ENCODE measurements around the gene ACOT7. TPM values are rescaled to one million over a fixed set of nuclear protein-coding genes. Genes with fewer than 3 reads are reported as not detected.

ACOT7 gene
- total and polyA plus RNA-seq, 2 donors from 2014 or later: 23.0 to 135 TPM

DNA sequence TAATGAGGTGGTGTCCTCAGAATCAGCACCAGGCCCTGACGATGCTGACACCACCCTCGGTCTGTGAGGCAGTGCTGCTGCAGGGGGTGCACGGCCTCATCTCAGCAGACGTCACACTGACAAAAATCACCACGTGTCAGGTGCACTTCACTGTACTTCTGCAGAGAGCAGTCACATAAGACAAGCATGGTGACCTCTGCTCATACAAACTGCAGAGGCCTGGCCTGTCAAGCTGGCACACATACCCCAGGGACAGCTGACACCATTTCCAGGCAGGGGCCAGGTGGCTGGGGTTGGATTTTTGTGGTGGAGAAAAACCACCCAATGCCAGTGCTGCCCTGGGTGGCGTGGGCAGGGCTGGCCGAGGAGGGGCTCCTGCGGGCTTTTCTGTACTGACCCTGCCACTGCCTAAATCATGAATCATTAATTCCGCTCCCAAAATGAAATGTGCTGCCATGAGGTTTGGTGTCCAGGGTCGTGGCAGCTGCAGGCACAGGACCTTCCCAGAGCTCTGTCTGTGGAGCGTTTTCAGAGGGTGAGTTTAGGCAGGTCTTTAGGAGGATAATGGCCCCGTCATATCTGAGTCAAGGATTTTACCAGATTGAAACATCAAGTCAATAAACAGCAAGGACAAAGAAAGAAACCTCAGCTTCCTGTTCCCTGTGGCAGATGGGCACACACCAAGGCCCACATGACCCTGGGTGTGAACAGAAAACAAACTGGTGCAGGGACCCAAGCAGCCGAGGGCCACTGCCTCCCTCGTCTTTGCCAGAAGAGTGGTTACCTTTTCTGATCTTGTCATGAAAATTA, 99.3 kb downstream of the ACOT7 start:
- Histone ChIP-seq H3K4me3 (ENCODE audit: low read length in 3 of 3) (no peak overlapping the region), H3K27me3 (ENCODE audit: control insufficient read depth, insufficient read depth, low read length) (no peaks in the 10 kb centered on the region), H3K9me3 (ENCODE audit: control insufficient read depth in 2 of 3, insufficient read depth in 1 of 3, low read length in 3 of 3) (no peaks in the 10 kb centered on the region), H3K27ac (ENCODE audit: low read depth in 2 of 2, low read length in 2 of 2) (no peak overlapping the region), H3K4me1 (ENCODE audit: control insufficient read depth in 2 of 3, insufficient read depth in 2 of 3, low read depth in 1 of 3, low read length in 3 of 3) (no peaks in the 10 kb centered on the region), H3K9ac (ENCODE audit: low read length in 3 of 3) (no peak overlapping the region), H3K36me3 (ENCODE audit: control insufficient read depth in 2 of 3, insufficient read depth in 3 of 3, low read length in 3 of 3) (peaks cover 0 to 3% (median 0%) of the 10 kb centered on the region in 3 donors)
- intact Hi-C loops (cut with DNase I): no loop called here
- DNase-seq (no peak), FAIRE-seq (no peak)
- TF ChIP-seq, protein P1, sequence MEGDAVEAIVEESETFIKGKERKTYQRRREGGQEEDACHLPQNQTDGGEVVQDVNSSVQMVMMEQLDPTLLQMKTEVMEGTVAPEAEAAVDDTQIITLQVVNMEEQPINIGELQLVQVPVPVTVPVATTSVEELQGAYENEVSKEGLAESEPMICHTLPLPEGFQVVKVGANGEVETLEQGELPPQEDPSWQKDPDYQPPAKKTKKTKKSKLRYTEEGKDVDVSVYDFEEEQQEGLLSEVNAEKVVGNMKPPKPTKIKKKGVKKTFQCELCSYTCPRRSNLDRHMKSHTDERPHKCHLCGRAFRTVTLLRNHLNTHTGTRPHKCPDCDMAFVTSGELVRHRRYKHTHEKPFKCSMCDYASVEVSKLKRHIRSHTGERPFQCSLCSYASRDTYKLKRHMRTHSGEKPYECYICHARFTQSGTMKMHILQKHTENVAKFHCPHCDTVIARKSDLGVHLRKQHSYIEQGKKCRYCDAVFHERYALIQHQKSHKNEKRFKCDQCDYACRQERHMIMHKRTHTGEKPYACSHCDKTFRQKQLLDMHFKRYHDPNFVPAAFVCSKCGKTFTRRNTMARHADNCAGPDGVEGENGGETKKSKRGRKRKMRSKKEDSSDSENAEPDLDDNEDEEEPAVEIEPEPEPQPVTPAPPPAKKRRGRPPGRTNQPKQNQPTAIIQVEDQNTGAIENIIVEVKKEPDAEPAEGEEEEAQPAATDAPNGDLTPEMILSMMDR (IDR thresholded peaks at IDR 0.05; ENCODE audit: borderline replicate concordance, extremely low read depth, insufficient read depth): no peak

DNA sequence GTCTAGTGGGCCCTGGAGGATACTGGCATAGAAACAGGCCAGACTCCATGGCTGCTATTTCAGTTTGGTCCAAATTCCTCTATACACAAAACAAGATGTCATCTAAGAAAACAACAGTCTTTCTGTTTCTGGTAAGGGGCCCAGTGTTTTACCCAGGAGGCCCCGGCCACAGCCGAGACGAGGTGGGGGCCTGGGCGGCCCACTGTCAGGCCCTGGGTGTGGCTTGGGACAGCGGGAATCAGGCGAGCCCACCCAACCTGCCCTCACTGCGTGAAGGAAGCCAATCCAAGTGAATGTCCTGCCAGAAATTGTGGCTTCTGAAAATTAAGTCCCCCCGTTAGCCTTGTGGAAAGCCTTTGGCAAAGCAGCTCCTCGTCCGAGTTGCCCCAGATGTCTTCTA, 101.5 kb downstream of the ACOT7 start:
- FAIRE-seq (no peak), DNase-seq (no peak)
- no peaks in the 10 kb centered on the region for H3K9me3 ChIP-seq (ENCODE audit: control insufficient read depth in 2 of 3, insufficient read depth in 1 of 3, low read length in 3 of 3)
- H3K36me3 ChIP-seq (ENCODE audit: control insufficient read depth in 2 of 3, insufficient read depth in 3 of 3, low read length in 3 of 3): peaks cover 0 to 3% (median 0%) of the 10 kb centered on the region in 3 donors
- intact Hi-C loops (cut with DNase I): no loop called here
- H3K9ac ChIP-seq (ENCODE audit: low read length in 3 of 3): no peak overlapping the region
- TF ChIP-seq, protein P1 (IDR thresholded peaks at IDR 0.05; ENCODE audit: borderline replicate concordance, extremely low read depth, insufficient read depth): no peak
- no peaks in the 10 kb centered on the region for H3K4me1 ChIP-seq (ENCODE audit: control insufficient read depth in 2 of 3, insufficient read depth in 2 of 3, low read depth in 1 of 3, low read length in 3 of 3)
- H3K27ac ChIP-seq (ENCODE audit: low read depth in 2 of 2, low read length in 2 of 2): no peak overlapping the region
- no peaks in the 10 kb centered on the region for H3K27me3 ChIP-seq (ENCODE audit: control insufficient read depth, insufficient read depth, low read length)
- no peak overlapping the region for H3K4me3 ChIP-seq (ENCODE audit: low read length in 3 of 3)

DNA sequence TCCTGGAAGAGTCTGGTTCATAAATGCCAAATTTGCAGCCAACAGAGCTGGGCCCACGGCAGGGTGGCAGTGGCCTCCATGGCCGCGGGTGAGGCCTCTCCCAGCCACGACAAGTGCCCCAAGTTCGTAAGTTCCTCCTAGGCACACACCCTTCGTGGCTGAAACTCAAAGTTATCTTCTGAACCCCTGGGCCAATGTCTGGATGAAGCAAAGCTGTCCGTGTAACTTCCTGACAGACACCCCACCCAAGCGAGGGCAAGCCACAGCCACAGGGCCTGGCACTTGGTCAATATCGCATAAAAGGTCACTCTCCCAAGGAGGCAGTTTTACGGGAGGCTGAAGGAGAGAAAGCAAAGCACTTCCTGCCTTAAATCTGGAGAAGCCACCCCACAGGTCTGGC, 104.9 kb downstream of the ACOT7 start:
- no peak for DNase-seq
- Histone ChIP-seq H3K9ac (ENCODE audit: low read length in 3 of 3) (no peak overlapping the region), H3K36me3 (ENCODE audit: control insufficient read depth in 2 of 3, insufficient read depth in 3 of 3, low read length in 3 of 3) (no peaks in the 10 kb centered on the region), H3K9me3 (ENCODE audit: control insufficient read depth in 2 of 3, insufficient read depth in 1 of 3, low read length in 3 of 3) (no peaks in the 10 kb centered on the region), H3K27ac (ENCODE audit: low read depth in 2 of 2, low read length in 2 of 2) (no peak overlapping the region), H3K27me3 (ENCODE audit: control insufficient read depth, insufficient read depth, low read length) (no peaks in the 10 kb centered on the region), H3K4me1 (ENCODE audit: control insufficient read depth in 2 of 3, insufficient read depth in 2 of 3, low read depth in 1 of 3, low read length in 3 of 3) (no peaks in the 10 kb centered on the region), H3K4me3 (ENCODE audit: low read length in 3 of 3) (no peak overlapping the region)
- no peak for FAIRE-seq
- intact Hi-C loops (cut with DNase I): no loop called here
- TF ChIP-seq, protein P1 (IDR thresholded peaks at IDR 0.05; ENCODE audit: borderline replicate concordance, extremely low read depth, insufficient read depth): no peak

Data from kidney (tissue), 14 donors.